Measurements from ENCODE around the gene CACNA2D4. TPM values are rescaled to one million over a fixed set of nuclear protein-coding genes. Genes with fewer than 3 reads are reported as not detected.

The CACNA2D4 gene
- total RNA-seq, 1 experiment from 2014 or later = 1.7 TPM

DNA sequence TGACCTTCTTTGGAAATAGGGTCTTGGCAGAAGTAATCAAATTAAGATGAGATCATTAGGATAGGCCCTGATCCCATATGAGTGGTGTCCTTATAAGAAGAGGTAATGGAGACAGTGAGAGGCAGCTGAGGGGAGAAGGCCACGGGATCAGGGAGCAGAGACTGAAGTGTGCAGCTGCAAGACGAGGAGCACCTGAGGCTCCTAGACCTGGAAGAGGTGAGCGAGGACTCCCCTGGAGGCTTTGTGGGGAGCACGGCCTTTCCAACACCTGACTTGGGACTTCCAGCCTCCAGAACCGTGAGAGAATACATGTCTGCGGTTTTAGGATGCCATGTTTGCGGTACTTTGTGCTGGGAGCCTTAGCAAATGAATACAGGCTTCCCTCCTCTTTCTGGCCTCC lies 60.6 kb downstream of the CACNA2D4 start:
- RAD21 ChIA-PET (ENCODE audit: low non-redundant PET in 1 of 2, low total read pairs in 2 of 2, uncharacterized antibody in 2 of 2, unreplicated experiment in 2 of 2) = no interaction called here

More for the DNA sequence above, 60.6 kb downstream of the CACNA2D4 start:
- H3K27me3 ChIP-seq (ENCODE audit: insufficient read depth, low read length) = no peaks in the 10 kb centered on the region
- ChIA-PET CTCF (no interaction called here), POLR2A (no interaction called here)
- BruUV-seq (replicated peaks) = no TSS peak
- DNase-seq (ENCODE audit: low read depth, low spot score) (no peak), ATAC-seq (no peak)
- no peaks in the 10 kb centered on the region for H3K4me1 ChIP-seq (ENCODE audit: control insufficient read depth in 1 of 2, insufficient read depth in 2 of 2, low read length in 2 of 2)
- no peaks in the 10 kb centered on the region for H4K20me1 ChIP-seq (ENCODE audit: insufficient read depth)
- no peaks in the 10 kb centered on the region for H3K9me3 ChIP-seq (ENCODE audit: control insufficient read depth in 1 of 2, insufficient read depth in 1 of 2, low read depth in 1 of 2, low read length in 2 of 2)
- H3K9me2 ChIP-seq (ENCODE audit: insufficient read depth) = no peaks in the 10 kb centered on the region
- intact Hi-C loops (cut with micrococcal nuclease) = no loop called here
- no peak overlapping the region for H3K9ac ChIP-seq (ENCODE audit: low read length)
- H3K4me3 ChIP-seq (replicated peaks in 1 of 2; ENCODE audit: low read depth in 1 of 2, low read length in 2 of 2) = no peak overlapping the region
- TF ChIP-seq EZH2 (IDR thresholded peaks at IDR 0.05) (no peak), CBX3 (IDR thresholded peaks at IDR 0.05; ENCODE audit: low read depth) (no peak), ZNF274 (IDR thresholded peaks at IDR 0.05; ENCODE audit: low read depth, low read length) (no peak), ZFX (IDR thresholded peaks at IDR 0.05) (no peak), JUND (IDR thresholded peaks at IDR 0.05) (no peak), EZH2phosphoT487 (IDR thresholded peaks at IDR 0.05; ENCODE audit: borderline replicate concordance) (no peak), TCF7L2 (IDR thresholded peaks at IDR 0.05; ENCODE audit: borderline replicate concordance, extremely low read depth, insufficient read depth, insufficient read length) (no peak), YY1 (IDR thresholded peaks at IDR 0.05; ENCODE audit: extremely low read depth, insufficient replicate concordance, low read depth, low read length) (no peak), POLR2A (IDR thresholded peaks at IDR 0.05; ENCODE audit: borderline replicate concordance, extremely low read depth, insufficient read depth, insufficient read length) (no peak), ELF1 (IDR thresholded peaks at IDR 0.05; ENCODE audit: borderline replicate concordance, low read depth) (no peak), FOSL1 (IDR thresholded peaks at IDR 0.05; ENCODE audit: low read depth) (no peak), RAD21 (IDR thresholded peaks at IDR 0.05; ENCODE audit: low read depth) (no peak), SRF (IDR thresholded peaks at IDR 0.05; ENCODE audit: low read depth) (no peak)
- TF ChIP-seq, protein P1, sequence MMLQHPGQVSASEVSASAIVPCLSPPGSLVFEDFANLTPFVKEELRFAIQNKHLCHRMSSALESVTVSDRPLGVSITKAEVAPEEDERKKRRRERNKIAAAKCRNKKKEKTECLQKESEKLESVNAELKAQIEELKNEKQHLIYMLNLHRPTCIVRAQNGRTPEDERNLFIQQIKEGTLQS (IDR thresholded peaks at IDR 0.05) = no peak
- TF ChIP-seq, protein P2, sequence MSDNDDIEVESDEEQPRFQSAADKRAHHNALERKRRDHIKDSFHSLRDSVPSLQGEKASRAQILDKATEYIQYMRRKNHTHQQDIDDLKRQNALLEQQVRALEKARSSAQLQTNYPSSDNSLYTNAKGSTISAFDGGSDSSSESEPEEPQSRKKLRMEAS (IDR thresholded peaks at IDR 0.05) = no peak
- TF ChIP-seq, protein P3, sequence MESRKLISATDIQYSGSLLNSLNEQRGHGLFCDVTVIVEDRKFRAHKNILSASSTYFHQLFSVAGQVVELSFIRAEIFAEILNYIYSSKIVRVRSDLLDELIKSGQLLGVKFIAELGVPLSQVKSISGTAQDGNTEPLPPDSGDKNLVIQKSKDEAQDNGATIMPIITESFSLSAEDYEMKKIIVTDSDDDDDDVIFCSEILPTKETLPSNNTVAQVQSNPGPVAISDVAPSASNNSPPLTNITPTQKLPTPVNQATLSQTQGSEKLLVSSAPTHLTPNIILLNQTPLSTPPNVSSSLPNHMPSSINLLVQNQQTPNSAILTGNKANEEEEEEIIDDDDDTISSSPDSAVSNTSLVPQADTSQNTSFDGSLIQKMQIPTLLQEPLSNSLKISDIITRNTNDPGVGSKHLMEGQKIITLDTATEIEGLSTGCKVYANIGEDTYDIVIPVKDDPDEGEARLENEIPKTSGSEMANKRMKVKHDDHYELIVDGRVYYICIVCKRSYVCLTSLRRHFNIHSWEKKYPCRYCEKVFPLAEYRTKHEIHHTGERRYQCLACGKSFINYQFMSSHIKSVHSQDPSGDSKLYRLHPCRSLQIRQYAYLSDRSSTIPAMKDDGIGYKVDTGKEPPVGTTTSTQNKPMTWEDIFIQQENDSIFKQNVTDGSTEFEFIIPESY (IDR thresholded peaks at IDR 0.05; ENCODE audit: extremely low read depth, insufficient replicate concordance, low read length) = no peak
- TF ChIP-seq, protein P4, sequence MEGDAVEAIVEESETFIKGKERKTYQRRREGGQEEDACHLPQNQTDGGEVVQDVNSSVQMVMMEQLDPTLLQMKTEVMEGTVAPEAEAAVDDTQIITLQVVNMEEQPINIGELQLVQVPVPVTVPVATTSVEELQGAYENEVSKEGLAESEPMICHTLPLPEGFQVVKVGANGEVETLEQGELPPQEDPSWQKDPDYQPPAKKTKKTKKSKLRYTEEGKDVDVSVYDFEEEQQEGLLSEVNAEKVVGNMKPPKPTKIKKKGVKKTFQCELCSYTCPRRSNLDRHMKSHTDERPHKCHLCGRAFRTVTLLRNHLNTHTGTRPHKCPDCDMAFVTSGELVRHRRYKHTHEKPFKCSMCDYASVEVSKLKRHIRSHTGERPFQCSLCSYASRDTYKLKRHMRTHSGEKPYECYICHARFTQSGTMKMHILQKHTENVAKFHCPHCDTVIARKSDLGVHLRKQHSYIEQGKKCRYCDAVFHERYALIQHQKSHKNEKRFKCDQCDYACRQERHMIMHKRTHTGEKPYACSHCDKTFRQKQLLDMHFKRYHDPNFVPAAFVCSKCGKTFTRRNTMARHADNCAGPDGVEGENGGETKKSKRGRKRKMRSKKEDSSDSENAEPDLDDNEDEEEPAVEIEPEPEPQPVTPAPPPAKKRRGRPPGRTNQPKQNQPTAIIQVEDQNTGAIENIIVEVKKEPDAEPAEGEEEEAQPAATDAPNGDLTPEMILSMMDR (IDR thresholded peaks at IDR 0.05 in 2 of 3, conservative IDR thresholded peaks at IDR 0.05 in 1 of 3; ENCODE audit: borderline replicate concordance in 1 of 3, insufficient read depth in 1 of 3, low read depth in 2 of 3, low read length in 2 of 3) = no peak
- TF ChIP-seq, protein P5, sequence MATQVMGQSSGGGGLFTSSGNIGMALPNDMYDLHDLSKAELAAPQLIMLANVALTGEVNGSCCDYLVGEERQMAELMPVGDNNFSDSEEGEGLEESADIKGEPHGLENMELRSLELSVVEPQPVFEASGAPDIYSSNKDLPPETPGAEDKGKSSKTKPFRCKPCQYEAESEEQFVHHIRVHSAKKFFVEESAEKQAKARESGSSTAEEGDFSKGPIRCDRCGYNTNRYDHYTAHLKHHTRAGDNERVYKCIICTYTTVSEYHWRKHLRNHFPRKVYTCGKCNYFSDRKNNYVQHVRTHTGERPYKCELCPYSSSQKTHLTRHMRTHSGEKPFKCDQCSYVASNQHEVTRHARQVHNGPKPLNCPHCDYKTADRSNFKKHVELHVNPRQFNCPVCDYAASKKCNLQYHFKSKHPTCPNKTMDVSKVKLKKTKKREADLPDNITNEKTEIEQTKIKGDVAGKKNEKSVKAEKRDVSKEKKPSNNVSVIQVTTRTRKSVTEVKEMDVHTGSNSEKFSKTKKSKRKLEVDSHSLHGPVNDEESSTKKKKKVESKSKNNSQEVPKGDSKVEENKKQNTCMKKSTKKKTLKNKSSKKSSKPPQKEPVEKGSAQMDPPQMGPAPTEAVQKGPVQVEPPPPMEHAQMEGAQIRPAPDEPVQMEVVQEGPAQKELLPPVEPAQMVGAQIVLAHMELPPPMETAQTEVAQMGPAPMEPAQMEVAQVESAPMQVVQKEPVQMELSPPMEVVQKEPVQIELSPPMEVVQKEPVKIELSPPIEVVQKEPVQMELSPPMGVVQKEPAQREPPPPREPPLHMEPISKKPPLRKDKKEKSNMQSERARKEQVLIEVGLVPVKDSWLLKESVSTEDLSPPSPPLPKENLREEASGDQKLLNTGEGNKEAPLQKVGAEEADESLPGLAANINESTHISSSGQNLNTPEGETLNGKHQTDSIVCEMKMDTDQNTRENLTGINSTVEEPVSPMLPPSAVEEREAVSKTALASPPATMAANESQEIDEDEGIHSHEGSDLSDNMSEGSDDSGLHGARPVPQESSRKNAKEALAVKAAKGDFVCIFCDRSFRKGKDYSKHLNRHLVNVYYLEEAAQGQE (IDR thresholded peaks at IDR 0.05; ENCODE audit: low read depth) = no peak
- H3K4me2 ChIP-seq (ENCODE audit: low read length) = no peak overlapping the region
- no peaks in the 10 kb centered on the region for H3K79me2 ChIP-seq (ENCODE audit: insufficient read depth, low read length)
- no peak overlapping the region for H3K27ac ChIP-seq (ENCODE audit: low read depth, low read length)
- H3K36me3 ChIP-seq (ENCODE audit: control insufficient read depth in 1 of 2, insufficient read depth in 2 of 2, low read length in 2 of 2) = no peaks in the 10 kb centered on the region
- no peak overlapping the region for H2AFZ ChIP-seq (ENCODE audit: low read depth, low read length, poor library complexity, severe bottlenecking)
